DND-41 (cell line): ENCODE measurements around the gene RAB29.

Source experiments
- ATAC-seq: fragments of 200-7000 bp; cut with Tn5 transposase; 3 replicates; pipeline ENCODE4 v1.9.1; 2021; ENCODE audit warnings: low read depth; ENCODE audit not compliant: insufficient read depth
- DNase-seq: peaks from one replicate; pipeline ENCODE4 v3.0.0-alpha.2; 2020
- H2AFZ ChIP-seq: 2 replicates; pipeline ENCODE4 v1.6.0; 2012; ENCODE audit warnings: low read depth, low read length
- H3K27ac ChIP-seq: 2 replicates; pipeline ENCODE4 v1.5.1; 2012; ENCODE audit warnings: low read length, inconsistent platforms
- H3K27me3 ChIP-seq: fragments of 200-600 bp; sonication (generic); 2 replicates; pipeline ENCODE4 v1.6.0; 2012; ENCODE audit warnings: low read length, mild to moderate bottlenecking, inconsistent platforms; ENCODE audit not compliant: insufficient read depth, poor library complexity
- H3K36me3 ChIP-seq: 2 replicates; pipeline ENCODE4 v1.5.1; 2012; ENCODE audit warnings: low read length, inconsistent platforms; ENCODE audit not compliant: insufficient read depth
- H3K4me1 ChIP-seq: 2 replicates; pipeline ENCODE4 v1.5.1; 2012; ENCODE audit warnings: mild to moderate bottlenecking, low read length; ENCODE audit not compliant: insufficient read depth
- H3K4me2 ChIP-seq: 2 replicates; pipeline ENCODE4 v1.6.0; 2012; ENCODE audit warnings: mild to moderate bottlenecking, moderate library complexity, low read length, inconsistent platforms; ENCODE audit not compliant: insufficient read depth
- H3K4me3 ChIP-seq, 2 experiments: fragments of 200-600 bp in 1 of 2; shearing (Covaris generic) in 1 of 2; 2 replicates each; pipeline ENCODE4 v1.5.1; 2012 to 2016; ENCODE audit warnings: inconsistent platforms in 2 of 2, low read length in 2 of 2, mild to moderate bottlenecking in 2 of 2, low read depth in 1 of 2, moderate library complexity in 1 of 2
- H3K79me2 ChIP-seq: 2 replicates; pipeline ENCODE4 v1.6.0; 2012; ENCODE audit warnings: low read length, inconsistent platforms; ENCODE audit not compliant: insufficient read depth
- H3K9ac ChIP-seq: 2 replicates; pipeline ENCODE4 v1.6.0; 2012; ENCODE audit warnings: low read depth, mild to moderate bottlenecking, inconsistent platforms, low read length, moderate library complexity
- H3K9me3 ChIP-seq: 2 replicates; pipeline ENCODE4 v1.5.1; 2012; ENCODE audit warnings: low read length, moderate library complexity, mild to moderate bottlenecking, inconsistent platforms; ENCODE audit not compliant: insufficient read depth, severe bottlenecking
- H4K20me1 ChIP-seq: 2 replicates; pipeline ENCODE4 v1.6.0; 2012; ENCODE audit warnings: low read length; ENCODE audit not compliant: insufficient read depth
- CTCF ChIP-seq: IDR thresholded peaks from 2 replicates; pipeline ENCODE4 v1.5.1; 2012; ENCODE audit warnings: borderline replicate concordance, low read length, moderate library complexity, mild to moderate bottlenecking; ENCODE audit not compliant: poor library complexity, severe bottlenecking; ENCODE audit errors: extremely low read depth
- EZH2 ChIP-seq: IDR thresholded peaks from 3 replicates; pipeline ENCODE4 v1.6.1; 2012; ENCODE audit warnings: borderline replicate concordance, low read depth, mild to moderate bottlenecking, moderate library complexity, low read length, inconsistent platforms; ENCODE audit not compliant: severe bottlenecking

The RAB29 gene

GRCh38 chr1:205786601-205787000 is 11.3 kb upstream of the RAB29 start:
- Histone ChIP-seq H4K20me1 (no peaks in the 10 kb centered on the region), H3K4me2 (no peak overlapping the region), H3K4me3 (no peak overlapping the region), H3K27me3 (no peaks in the 10 kb centered on the region), H3K36me3 (peaks cover 19% of the 10 kb centered on the region; the same call in 1 of the 2 replicates), H3K27ac (no peak overlapping the region), H3K4me1 (peaks cover 7% of the 10 kb centered on the region; the same call in 1 of the 2 replicates), H3K9me3 (no peaks in the 10 kb centered on the region), H3K79me2 (no peaks in the 10 kb centered on the region), H3K9ac (no peak overlapping the region), H2AFZ (no peak overlapping the region)
- DNase-seq (no peak), ATAC-seq (no peak)
- TF ChIP-seq CTCF = no peak

GRCh38 chr1:205785446-205785845 is 10.2 kb upstream of the RAB29 start:
- no peak overlapping the region for H3K4me3 ChIP-seq
- DNase-seq (no peak), ATAC-seq (no peak)
- no peak overlapping the region for H3K4me2 ChIP-seq
- H3K79me2 ChIP-seq = no peaks in the 10 kb centered on the region
- no peak overlapping the region for H3K9ac ChIP-seq
- H3K36me3 ChIP-seq = peaks cover 9% of the 10 kb centered on the region; the same call in 1 of the 2 replicates
- no peaks in the 10 kb centered on the region for H3K27me3 ChIP-seq
- TF ChIP-seq CTCF = no peak
- no peak for TF ChIP-seq EZH2
- no peak overlapping the region for H2AFZ ChIP-seq
- no peak overlapping the region for H3K27ac ChIP-seq
- H3K9me3 ChIP-seq = no peaks in the 10 kb centered on the region
- H4K20me1 ChIP-seq = no peaks in the 10 kb centered on the region
- H3K4me1 ChIP-seq = peaks cover 7% of the 10 kb centered on the region; the same call in 1 of the 2 replicates

GRCh38 chr1:205783904-205784303 is 8.6 kb upstream of the RAB29 start:
- ATAC-seq = no peak
- Histone ChIP-seq H2AFZ (no peak overlapping the region), H3K27me3 (no peaks in the 10 kb centered on the region), H3K79me2 (no peaks in the 10 kb centered on the region), H3K4me2 (no peak overlapping the region), H3K9me3 (no peaks in the 10 kb centered on the region), H3K4me1 (peaks cover 7% of the 10 kb centered on the region; the same call in 1 of the 2 replicates), H3K4me3 (no peak overlapping the region), H3K9ac (no peak overlapping the region), H3K27ac (no peak overlapping the region), H3K36me3 (no peaks in the 10 kb centered on the region), H4K20me1 (no peaks in the 10 kb centered on the region)
- no peak for DNase-seq
- TF ChIP-seq CTCF (no peak), EZH2 (no peak)

- TF ChIP-seq CTCF (no peak), EZH2 (no peak)
- ATAC-seq = no peak
- H2AFZ ChIP-seq = no peak overlapping the region
These were observed 8.1 kb upstream of the RAB29 start for GRCh38 chr1:205783433-205783795.

More at GRCh38 chr1:205783433-205783795, 8.1 kb upstream of the RAB29 start:
- Histone ChIP-seq H3K4me3 (no peak overlapping the region), H3K36me3 (no peaks in the 10 kb centered on the region), H3K4me2 (no peak overlapping the region), H3K9me3 (no peaks in the 10 kb centered on the region), H3K9ac (no peak overlapping the region), H3K27ac (no peak overlapping the region), H3K27me3 (no peaks in the 10 kb centered on the region), H3K79me2 (no peaks in the 10 kb centered on the region), H4K20me1 (no peaks in the 10 kb centered on the region), H3K4me1 (peaks cover 7% of the 10 kb centered on the region; the same call in 1 of the 2 replicates)
- DNase-seq = no peak
